K562 (cell line): ENCODE measurements around the gene TLE4.

Experiments
- MECOM ChIP-seq: fragments of 250-450 bp; sonication (Bioruptor Pico); IDR thresholded peaks from 2 replicates; pipeline ENCODE4 v1.8.0; 2022; ENCODE audit warnings: inconsistent platforms
- MYC ChIP-seq, 2 experiments: fragments of 250-450 bp in 1 of 2; sonication (Bioruptor Pico) in 1 of 2; IDR thresholded peaks; 2 replicates each; pipeline versions ENCODE4 v1.5.1 to v1.6.1; 2012 to 2021; ENCODE audit warnings: low read depth in 2 of 2, borderline replicate concordance in 1 of 2, improper control_type of control experiment in 1 of 2, low read length in 1 of 2, mild to moderate bottlenecking in 1 of 2, moderate library complexity in 1 of 2
- POLR2A ChIP-seq: fragments of 450-650 bp; conservative IDR thresholded peaks from 2 replicates; pipeline ENCODE4 v1.6.1; 2016
- RAD21 ChIP-seq, 2 experiments: fragments of 250-450 bp in 1 of 2; fragments of 450-650 bp in 1 of 2; sonication (Bioruptor Pico) in 1 of 2; formaldehyde crosslinking in 1 of 2; IDR thresholded peaks in 1 of 2; conservative IDR thresholded peaks in 1 of 2; 2 replicates each; pipeline versions ENCODE4 v1.4.0 to v1.8.0; 2020 to 2022; ENCODE audit warnings: mild to moderate bottlenecking in 2 of 2, moderate library complexity in 1 of 2
- ZKSCAN1 ChIP-seq: fragments of 150-350 bp; IDR thresholded peaks from 2 replicates; pipeline ENCODE4 v1.6.1; 2016; ENCODE audit warnings: low read depth, low read length
- ZNF324 ChIP-seq: fragments of 250-450 bp; sonication (Bioruptor Pico); IDR thresholded peaks from 2 replicates; pipeline ENCODE4 v1.4.0; 2020; ENCODE audit warnings: mild to moderate bottlenecking
- TF ChIP-seq, protein P1 (sequence below): fragments of 250-450 bp; sonication (Bioruptor Pico); IDR thresholded peaks from 2 replicates; pipeline ENCODE4 v1.8.0; 2021; ENCODE audit warnings: moderate library complexity, mild to moderate bottlenecking, inconsistent platforms

DNA sequence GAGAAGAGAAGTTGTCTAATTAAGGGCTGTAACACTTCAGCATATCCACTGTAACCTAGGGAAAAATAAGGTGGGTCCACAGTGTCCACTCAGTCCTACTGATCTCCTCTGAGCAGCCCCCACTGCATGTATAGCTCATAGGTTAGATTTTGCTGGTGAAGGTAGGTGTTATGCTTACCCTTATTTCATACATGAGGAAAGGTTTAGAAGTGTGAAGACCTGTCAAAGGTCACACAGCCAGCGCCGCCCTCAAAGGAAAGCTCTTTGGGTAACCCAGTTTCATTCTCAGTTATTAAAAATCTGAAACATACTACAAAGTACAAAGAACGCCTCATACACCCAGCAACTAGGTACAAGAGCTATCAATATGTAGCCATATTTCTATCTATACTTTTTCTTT is 87.2 kb downstream of the TLE4 start:
- TF ChIP-seq MYC (IDR thresholded peaks at IDR 0.05; ENCODE audit: low read depth, low read length) (no peak), MYC (CRISPR knock-in tag; IDR thresholded peaks at IDR 0.05; ENCODE audit: borderline replicate concordance, low read depth) (no peak), RAD21 (CRISPR knock-in tag; conservative IDR thresholded peaks at IDR 0.05 in 1 of 2, IDR thresholded peaks at IDR 0.05 in 1 of 2) (no peak), POLR2A (no peak), ZKSCAN1 (no peak), MECOM (CRISPR knock-in tag) (no peak), ZNF324 (CRISPR knock-in tag) (no peak)
- TF ChIP-seq, protein P1, sequence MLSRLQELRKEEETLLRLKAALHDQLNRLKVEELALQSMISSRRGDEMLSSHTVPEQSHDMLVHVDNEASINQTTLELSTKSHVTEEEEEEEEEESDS (CRISPR knock-in tag), result no peak
